GM21447 (cell line): ENCODE measurements around the gene TIMM9.
"Not testable (repeated sequence)": the region's sequence is repeated elsewhere in the genome, so short reads cannot be mapped to it uniquely, and the experiment has no call there.

Source experiments
- ATAC-seq: cut with Tn5 transposase; IDR thresholded peaks from one replicate; pipeline ENCODE4 v1.9.1; 2021; ENCODE audit not compliant: unreplicated experiment

The TIMM9 gene

GRCh38 chr14:58398895-58399294 lies 28.4 kb downstream of the TIMM9 start:
- ATAC-seq, result no peak

GRCh38 chr14:58398495-58398894 lies 28.8 kb downstream of the TIMM9 start:
- ATAC-seq, result no peak

DNA sequence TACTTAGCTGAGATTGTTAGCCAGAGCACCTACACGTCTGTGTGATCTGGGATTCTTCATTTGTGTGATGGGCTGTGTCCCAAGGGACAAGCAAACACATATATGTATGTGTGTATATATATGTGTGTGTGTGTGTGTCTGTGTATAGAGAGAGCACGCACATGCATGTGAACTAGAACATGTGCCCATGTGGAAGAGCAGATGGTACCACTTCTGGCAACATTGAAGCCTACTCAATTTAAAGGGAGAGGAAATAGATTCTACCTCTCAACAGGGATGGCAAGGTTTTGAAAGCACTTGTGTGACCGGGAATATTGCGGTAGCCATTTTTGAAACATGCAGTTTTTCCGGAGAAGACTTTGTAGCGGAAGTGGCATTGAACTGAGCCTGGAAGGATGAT lies 30.2 kb downstream of the TIMM9 start:
- ATAC-seq, result no peak

DNA sequence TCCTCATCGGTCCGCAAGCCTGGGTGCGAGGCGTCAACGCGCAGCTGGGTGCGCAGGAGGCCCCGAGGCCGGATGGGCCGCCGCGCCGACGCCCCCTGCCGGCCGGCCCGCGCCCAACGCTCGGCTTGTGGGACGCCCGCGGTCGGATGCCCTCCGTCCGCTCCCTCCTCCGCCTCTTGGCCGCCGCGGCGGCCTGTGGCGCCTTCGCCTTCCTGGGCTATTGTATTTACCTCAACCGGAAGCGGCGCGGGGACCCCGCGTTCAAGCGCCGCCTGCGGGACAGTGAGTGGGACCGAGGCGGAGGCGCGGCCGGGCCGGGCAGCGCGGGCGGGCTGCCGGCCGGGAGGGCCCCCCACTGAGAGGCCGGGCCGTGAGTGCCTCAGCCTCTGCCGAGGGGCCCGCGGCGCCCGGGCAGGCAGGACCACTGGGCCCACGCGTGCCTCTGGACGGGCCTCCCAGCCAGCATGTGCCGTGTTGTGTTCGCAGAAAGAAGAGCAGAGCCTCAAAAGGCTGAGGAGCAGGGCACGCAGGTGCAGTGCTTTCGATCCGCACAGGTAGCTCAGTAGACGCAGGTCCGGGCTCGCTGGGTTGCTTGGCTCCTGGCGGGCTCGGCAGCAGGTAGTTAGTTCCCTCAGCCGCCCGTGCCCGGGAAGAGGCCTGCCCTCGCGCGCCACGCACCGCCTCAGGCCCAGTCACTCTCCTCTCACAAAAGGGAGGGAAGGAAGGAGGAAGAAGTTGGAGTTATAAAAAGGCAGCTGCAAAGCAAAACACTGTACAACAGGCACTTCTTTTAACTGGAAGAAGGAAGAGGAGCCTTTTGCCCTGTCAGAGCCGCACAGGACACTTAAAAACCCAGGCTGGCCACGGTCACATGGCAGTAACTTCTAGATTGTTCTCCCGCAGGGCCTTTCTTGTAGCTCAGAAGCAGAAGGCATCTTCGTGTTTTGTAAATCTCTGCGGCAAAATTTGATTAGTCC lies 31.2 kb downstream of the TIMM9 start, which contains the start of gene TOMM20L:
Gene TOMM20L, plus strand, starts transcription at position 119 of the 977 bp plus-strand sequence. Its CDS starts 28 bp downstream, at position 147.
- ATAC-seq, result peak; percentile 88

DNA sequence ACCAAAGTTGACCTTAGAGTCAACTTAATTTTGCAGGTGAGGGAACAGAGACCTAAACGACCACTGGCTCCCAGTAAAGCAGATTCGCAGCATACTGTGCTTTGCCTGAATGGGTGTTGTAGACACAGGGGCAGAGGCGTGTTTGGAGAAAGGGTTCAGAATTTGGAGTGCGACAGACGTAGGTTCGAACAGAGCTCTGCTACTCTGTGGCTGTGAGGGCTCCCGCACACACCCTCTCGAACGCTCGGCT lies 31.8 kb downstream of the TIMM9 start:
- ATAC-seq, result no peak

DNA sequence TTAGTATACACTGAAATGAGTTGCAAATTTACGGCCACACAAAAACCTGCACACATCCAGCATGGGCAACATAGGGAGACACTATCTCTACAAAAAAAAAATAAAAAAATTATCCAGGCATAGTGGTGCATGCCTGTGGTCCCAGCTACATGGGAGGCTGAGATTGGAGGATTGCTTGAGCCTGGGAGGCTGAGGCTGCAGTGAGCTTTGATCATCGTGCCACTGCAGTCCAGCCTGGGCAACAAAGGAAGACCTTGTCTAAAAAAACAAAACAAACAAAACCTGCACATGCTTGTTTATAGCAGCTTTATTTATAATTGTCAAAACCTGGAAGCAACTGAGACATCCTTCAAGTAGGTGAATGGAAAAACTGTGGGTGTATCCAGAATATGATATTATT lies 36.5 kb downstream of the TIMM9 start:
- ATAC-seq, result no peak

- no peak for ATAC-seq
These were observed 50.5 kb downstream of the TIMM9 start for GRCh38 chr14:58376791-58377190.

DNA sequence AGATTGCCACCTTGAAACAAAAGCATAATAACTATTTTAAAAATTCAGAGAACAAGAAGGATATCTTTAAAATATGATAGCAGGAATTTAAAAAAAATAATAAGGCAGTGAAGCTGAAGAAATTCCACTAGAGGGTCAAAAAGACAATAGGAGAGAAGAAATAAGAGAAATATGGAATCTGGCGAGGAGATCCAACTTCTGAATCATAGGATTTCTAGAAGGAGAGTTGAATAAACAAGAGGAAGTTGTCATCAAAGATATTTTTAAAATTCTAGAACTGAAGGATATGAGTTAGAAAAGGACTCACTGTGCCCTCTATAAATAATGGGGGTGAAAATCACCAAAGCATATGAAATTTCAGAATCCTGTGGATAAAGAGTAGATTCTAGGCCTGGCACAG lies 58.4 kb downstream of the TIMM9 start:
- no peak for ATAC-seq

GRCh38 chr14:58367296-58367695 lies 60.0 kb downstream of the TIMM9 start:
- no peak for ATAC-seq

GRCh38 chr14:58364316-58364715 lies 63.0 kb downstream of the TIMM9 start:
- ATAC-seq, result no peak

DNA sequence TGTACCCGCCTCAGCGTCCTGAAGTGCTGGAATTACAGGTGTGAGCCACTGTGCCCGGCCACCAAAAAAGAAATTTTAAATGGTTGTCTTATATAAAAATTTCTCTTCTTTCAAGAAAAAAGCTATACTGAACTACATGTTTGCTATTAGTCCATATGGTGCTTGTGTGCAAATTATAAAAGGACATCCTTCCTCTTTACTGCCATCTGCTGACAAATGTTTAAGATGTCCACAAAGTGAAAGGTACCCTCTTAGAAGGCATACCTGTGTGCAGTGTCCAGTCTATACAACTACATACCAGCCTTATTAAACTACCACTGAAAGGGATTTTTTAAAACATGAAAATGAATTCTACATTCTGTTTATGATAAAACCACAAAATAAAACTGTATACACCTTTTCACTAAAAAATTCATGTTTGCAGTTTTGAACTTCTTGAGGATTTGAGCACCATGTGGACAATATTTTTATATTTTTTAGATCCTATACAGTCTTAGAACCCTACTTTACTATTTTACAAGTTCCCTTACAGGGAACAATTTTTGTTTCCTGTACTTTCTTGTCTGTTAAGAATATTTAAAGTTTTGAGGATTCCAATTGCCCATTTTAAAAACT lies 64.4 kb downstream of the TIMM9 start:
- ATAC-seq, result no peak

DNA sequence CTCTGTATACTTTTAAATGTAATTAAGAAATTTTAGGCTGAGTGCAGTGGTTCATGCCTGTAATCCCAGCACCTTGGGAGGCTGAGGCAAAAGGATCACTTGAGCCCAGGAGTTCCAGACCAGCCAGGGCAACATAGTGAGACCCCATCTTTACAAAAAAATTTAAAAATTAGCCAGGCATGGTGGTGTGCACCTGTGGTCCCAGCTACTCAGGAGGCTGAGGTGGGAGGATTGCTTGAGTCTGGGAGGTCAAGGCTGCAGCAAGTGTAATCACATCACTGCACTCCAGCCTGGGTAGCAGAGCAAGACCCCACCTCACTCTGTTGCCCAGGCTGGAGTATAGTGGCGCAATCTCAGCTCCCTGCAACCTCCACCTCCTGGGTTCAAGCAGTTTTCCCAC lies 65.1 kb downstream of the TIMM9 start:
- not testable (repeated sequence) for ATAC-seq
